ACHN (cell line): Measurements from ENCODE around the gene FRYL.
"Not testable (repeated sequence)": the region's sequence is repeated elsewhere in the genome, so short reads cannot be mapped to it uniquely, and the experiment has no call there.

Experiments used
- DNase-seq: peaks from one replicate; pipeline ENCODE4 v3.0.0-alpha.2; 2015
- in situ Hi-C: cut with HindIII; loops from 2 replicates; pipeline ENCODE4 v1.10.0; 2017; ENCODE audit warnings: low sequenced_read_pairs, low pct_ligation_motif_present, low pct_unique_long_range_greater_than_20kb

Gene FRYL

GRCh38 chr4:48756689-48757220 lies 23.3 kb downstream of the FRYL start:
- no peak for DNase-seq
- in situ Hi-C loops, result no loop called here

GRCh38 chr4:48755281-48755680 lies 24.8 kb downstream of the FRYL start:
- in situ Hi-C loops, result no loop called here
- no peak for DNase-seq

GRCh38 chr4:48753159-48753558 lies 26.9 kb downstream of the FRYL start:
- in situ Hi-C loops, result no loop called here
- no peak for DNase-seq

- DNase-seq, result no peak
- in situ Hi-C loops, result no loop called here
Observed at GRCh38 chr4:48752726-48753125, 27.4 kb downstream of the FRYL start.

GRCh38 chr4:48752246-48752645 lies 27.8 kb downstream of the FRYL start:
- in situ Hi-C loops, result no loop called here
- DNase-seq, result no peak

GRCh38 chr4:48748949-48749596 lies 31.0 kb downstream of the FRYL start:
- in situ Hi-C loops, result no loop called here
- DNase-seq, result no peak

- in situ Hi-C loops, result no loop called here
- no peak for DNase-seq
Observed at GRCh38 chr4:48746608-48747362, 33.3 kb downstream of the FRYL start.

- in situ Hi-C loops, DNase-seq: not testable (repeated sequence)
Observed at GRCh38 chr4:48745223-48745622, 34.9 kb downstream of the FRYL start.

- no peak for DNase-seq
- in situ Hi-C loops, result no loop called here
Observed at GRCh38 chr4:48742412-48742811, 37.7 kb downstream of the FRYL start.

GRCh38 chr4:48739560-48740019 lies 40.5 kb downstream of the FRYL start:
- in situ Hi-C loops, result no loop called here
- DNase-seq, result no peak

- in situ Hi-C loops, result no loop called here
- DNase-seq, result no peak
Observed at GRCh38 chr4:48738856-48739255, 41.2 kb downstream of the FRYL start.

GRCh38 chr4:48728906-48729496 lies 51.1 kb downstream of the FRYL start:
- DNase-seq, in situ Hi-C loops: not testable (repeated sequence)

- DNase-seq, result peak; percentile 37
- in situ Hi-C loops, result no loop called here
Observed at GRCh38 chr4:48727666-48728459, 52.2 kb downstream of the FRYL start.

- in situ Hi-C loops, result no loop called here
- DNase-seq, result no peak
Observed at GRCh38 chr4:48725414-48725813, 54.7 kb downstream of the FRYL start.

- in situ Hi-C loops, result no loop called here
Observed at GRCh38 chr4:48722509-48723446, 57.3 kb downstream of the FRYL start.

GRCh38 chr4:48720459-48720858 lies 59.6 kb downstream of the FRYL start:
- in situ Hi-C loops, result no loop called here

More at GRCh38 chr4:48722509-48723446, 57.3 kb downstream of the FRYL start:
- no peak for DNase-seq

GRCh38 chr4:48718818-48719465 lies 61.1 kb downstream of the FRYL start:
- in situ Hi-C loops, result no loop called here
- DNase-seq, result no peak

More at GRCh38 chr4:48720459-48720858, 59.6 kb downstream of the FRYL start:
- DNase-seq, result no peak
